GM18907 (cell line): ENCODE data around the gene AKAP1.
"Not testable (repeated sequence)": the region's sequence is repeated elsewhere in the genome, so short reads cannot be mapped to it uniquely, and the experiment has no call there.

Experiments
- ATAC-seq: cut with Tn5 transposase; IDR thresholded peaks from one replicate; pipeline ENCODE4 v1.9.1; 2021; ENCODE audit warnings: mild to moderate bottlenecking, moderate library complexity; ENCODE audit not compliant: unreplicated experiment

The AKAP1 gene

DNA sequence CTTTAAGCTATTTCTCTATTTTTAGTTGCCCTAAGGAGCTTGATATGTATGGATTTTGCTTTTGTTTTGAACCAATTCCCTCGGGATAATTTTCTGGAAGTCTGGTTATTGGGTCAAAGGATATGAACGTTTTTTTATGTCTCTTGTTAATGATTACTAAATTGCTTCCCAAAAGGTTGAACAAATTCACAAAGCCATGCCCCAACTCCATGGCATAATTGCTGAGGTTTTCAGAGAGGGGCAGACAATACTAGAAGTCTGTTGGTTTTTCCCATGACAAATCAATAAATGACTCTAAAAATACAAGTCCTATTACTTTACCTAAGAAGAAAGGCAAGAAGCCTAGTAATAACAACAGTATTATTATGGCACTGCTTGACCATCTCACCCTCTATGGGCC, 11.4 kb upstream of the AKAP1 start:
- no peak for ATAC-seq

DNA sequence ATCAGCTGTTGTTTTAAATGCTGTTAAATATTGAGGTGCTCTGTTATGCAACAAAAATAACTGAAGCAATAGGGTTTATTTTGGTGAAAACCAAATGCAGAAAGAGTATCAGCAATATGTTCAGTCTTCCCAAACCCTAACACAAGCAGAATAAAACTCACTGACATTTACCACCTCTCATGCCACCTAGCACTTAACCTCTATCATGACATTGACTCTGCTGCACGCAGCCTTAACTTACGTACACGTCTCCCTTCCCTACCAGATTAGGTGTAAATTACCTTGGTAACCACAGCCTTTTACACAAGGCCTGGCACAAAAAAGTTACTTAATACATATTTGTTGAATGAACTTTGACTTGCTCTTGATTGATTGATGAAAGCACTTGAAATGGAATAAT, 9.9 kb upstream of the AKAP1 start:
- no peak for ATAC-seq

DNA sequence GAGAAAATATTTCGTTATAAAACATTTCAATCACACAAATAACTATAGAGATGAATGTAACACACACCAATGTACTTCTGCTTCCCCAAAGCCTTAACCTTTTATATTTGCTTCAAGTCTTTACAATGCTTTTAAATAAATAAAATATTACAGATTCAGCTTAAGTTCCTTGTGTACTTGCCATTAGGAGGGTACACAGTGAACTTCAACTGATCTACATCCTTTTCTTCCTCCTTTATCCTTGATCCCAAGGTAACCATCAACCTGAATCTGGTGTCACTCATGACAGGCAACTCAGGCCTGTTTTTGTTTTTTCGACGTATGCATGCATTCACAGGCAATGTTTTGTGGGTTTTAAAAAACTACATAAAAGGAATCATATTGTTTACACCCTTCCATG, 9.3 kb upstream of the AKAP1 start:
- ATAC-seq = no peak

DNA sequence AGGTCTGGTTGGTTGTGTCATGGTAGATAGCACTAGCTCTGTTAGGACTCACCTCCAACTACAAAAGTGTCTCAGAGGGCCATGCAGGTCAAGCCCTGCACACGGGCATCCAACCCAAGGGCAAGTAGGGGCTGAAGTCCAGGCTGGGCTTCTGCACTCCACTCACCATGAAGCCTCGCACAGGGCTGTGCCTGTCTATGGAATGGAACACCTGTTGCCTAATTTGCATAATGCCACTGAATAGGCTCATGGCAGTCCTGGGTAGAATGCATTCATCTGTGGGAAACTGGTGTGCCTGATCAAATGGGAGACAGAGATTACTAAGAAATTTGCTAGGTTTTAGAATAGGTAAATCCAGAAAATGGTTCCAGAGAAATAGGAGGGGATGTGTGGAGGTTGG, 8.0 kb upstream of the AKAP1 start:
- ATAC-seq = no peak

DNA sequence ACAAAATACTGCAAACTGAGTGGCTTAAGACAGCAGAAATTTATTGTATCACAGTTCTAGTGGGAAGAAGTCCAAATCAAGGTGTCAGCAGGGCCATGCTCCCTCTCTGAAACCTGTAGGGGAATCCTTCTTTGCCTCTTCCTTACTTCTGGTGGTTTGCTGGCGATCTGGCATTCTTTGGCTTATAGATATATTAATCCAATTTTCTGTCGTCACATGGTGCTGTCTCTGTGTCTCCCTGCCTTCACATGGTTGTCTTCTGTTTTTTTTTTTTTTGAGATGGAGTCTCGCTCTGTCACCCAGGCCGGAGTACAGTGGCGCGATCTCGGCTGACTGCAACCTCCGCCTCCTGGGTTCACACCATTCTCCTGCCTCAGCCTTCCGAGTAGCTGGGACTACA, 6.8 kb upstream of the AKAP1 start:
- ATAC-seq = no peak

DNA sequence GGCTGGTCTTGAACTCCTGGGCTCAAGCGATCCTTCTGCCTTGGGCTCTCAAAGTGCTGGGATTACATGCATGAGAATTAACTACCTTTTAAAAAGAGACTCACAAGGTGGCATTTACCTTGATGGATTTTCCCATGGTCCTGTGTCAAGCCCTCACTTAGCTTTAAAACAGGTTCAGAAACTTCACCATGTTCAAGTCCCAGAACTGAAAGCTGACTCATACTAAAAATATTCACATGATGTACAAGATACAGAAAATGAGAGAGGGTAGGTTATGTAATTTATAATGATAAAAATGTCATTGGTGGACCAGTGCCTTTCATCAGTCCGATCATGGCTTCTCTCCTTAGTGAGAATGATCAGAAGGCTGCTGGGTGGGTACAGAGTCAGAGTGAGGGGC, 4.3 kb upstream of the AKAP1 start:
- ATAC-seq = no peak

DNA sequence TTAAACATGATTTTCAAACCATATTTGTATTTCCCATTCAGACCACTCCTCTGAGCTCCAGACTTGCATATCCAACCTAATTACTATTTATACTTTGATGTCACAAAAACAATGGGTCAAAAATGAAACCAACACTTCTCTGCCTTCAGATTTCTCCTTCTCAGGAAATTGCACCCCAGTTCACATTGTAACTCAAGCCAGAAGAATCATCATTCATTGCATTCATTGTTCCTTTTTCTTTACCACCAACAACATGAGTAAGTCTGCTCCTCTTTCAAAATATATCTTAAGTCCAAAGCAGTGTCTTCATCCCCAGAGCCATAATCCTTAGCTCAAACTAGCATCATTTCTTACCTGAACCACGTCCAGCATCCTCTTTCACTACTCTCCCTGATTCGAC, 2.6 kb upstream of the AKAP1 start:
- no peak for ATAC-seq

DNA sequence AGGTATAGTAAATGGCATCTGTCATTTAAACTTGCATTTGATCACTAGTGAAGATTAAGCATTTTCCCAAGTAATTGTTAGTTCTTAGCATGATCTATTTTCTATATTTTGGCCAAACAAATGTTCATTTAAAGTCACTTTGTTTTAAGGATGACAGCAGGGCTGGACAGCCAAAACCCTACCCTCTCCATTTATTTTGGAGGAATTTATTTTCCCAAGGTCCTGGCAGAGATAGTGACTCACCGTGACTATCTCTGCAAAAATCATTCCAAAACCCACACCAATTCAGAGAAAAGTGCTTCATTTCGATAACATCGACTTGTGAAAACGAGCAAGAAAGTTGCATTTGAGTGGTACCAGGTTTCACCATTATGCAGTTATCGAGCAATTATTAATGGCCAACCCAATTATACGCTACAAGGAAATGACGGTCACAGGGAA, 665 bp upstream of the AKAP1 start:
- ATAC-seq = peak; percentile 28

DNA sequence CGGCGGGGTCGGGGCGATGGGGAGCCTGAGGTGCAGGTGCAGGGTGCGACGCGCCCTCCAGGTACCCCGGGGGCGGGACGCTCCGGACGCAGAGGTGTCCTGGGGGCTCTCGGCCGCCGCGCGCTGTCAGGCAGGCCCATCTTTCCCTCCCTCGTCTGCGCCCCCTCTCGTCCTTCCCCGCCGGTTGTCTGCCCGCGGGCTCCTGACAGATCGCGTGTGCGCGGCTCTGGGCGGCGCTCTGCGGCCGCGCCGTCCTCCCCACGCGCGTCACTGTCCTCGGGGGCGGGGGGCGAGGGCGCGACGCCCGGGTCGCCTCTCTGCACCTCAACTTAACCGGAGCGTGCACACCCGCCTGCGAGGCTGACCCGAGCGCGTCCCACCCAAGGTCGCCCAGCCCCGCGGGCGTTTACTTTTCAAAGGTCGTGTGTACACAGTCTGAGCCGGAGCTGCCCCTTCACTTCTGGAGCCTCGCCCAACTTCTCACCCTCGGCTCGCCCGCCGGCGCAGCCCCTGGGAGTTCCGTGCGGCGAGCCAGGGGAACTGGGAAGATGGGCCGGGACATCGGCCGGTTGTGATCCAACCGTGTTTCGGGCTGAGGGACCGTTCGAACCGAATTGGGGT, 512 bp downstream of the AKAP1 start:
- ATAC-seq = peak; percentile 32

DNA sequence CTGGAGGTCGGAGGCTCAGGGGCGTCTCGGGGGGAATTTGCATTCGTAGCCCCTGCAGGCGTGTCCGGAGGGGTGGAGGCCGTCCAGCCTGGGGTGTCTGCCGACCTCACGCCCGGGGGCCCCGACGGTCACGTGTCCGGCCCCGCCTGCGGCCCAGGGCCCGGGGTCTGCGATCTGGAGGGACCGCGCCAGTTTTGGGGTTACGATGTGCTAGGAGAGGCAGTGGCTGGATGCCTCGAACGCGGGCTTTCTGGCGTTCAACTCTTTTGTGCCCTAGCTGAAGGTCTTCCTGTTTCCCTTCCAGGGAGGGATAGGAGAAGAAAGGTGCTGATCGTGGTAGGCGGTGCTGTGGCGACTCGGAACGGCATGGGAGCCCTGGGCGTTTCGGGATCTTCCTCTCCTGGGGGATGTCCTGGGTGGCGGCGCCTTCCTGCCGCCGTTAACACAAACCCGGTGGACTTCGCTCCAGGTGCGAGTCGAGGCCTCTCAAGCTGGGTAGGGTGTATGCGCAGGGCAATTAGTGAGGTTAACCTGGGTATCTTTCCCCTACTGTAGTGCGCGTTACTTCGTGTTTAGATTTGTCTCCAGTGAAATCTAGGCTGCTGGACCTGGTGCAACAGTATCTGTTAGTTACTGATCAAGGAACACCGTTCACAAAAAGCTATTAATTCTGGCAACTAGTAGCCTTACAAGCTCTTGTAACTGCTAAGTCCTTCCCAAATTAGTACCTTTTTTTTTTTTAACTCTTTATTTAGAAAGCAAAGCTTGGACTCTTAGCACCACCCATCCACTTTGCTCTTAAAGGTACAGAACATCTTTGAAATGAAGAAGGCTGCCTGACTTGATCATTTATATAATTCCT, 1.3 kb downstream of the AKAP1 start:
- ATAC-seq = peak; percentile 5

DNA sequence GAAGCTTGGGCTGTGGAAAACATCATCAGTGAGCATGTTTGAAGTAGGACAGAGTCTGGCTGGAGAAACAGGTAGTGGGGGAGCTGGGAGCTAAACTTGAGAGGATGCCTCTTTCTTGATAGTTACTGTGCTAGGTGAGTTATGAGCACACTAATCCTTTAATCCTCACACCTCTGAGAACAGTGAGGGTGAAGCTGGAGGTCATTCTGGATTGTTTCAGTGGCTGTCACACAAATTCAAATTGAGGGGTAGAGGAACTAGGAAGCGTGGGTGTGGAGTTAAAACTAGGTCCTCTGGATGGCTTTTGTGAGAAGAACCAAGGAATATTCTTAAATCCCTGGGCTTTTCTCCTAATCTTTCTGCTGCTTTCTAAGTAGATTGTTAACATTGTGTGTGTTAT, 3.3 kb downstream of the AKAP1 start:
- no peak for ATAC-seq

DNA sequence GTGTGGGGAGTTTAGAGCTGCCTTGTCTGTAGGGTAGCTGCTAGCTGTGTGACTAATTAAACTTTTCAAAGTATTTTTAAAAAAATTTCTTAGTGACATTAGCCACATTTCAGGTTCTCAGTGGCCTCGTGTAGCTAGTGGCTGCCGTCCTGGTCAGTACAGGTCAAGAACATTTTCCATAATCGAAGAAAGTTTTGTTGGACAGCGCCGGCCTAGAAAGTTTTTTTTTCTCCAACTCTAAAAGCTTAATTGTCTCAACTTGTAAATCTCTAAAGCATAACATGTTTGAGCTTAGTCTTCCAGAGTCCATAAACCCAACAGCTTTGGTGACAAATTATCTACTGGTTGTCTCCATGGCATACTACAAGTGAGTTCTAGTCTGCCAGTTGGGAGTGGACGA, 4.3 kb downstream of the AKAP1 start:
- ATAC-seq = no peak

DNA sequence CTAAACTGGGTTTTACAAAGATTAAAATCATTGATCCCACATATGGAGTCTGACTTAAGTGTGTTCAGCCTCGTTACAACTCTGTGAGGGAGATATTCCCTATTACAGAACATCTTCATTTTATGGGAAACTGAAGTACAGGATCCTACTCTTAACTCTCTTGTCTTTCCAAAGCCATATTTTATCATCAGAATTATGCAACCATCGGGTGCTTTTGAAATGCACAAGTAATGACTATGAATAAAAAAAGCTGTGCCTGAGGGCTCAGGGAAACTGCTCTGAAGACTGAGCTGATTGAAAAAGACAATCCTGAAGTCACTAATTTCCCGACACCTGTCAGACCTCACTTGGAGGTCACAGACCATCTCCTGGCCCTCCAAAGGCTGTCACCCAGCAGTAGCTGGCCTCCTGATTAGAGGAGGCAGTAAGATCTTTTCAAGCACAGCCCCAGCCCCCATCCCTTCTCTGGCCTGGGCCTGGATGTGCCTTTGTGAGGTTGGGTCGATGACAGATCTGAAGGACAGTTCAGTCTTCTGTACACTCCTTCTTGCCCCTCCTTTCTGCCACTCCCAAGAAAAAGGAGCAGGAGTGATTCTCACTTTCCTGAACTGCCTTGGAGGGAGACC, 5.6 kb downstream of the AKAP1 start:
- ATAC-seq = no peak

DNA sequence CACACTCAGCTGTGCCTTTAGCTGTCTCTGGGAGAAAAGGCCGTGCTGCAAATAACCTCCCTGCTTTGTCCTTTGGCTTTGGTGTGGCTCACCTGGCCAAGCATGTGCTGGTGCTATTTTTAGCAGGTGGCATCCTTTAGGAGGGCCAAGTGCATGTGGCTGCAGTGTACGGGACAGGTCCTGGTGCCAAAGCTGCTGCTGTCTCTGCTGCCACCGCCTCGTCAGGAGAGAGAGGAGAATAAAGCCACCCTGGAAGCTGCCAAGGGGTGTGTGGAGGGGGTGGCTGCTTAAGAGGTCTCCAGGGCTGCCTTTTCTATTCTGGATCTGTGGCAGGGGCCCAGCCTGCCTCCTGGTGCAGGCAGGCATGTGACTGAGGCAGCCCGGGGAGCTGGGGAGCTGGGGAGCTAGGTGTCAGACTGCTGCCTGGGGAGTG, 6.2 kb downstream of the AKAP1 start:
- ATAC-seq = no peak

DNA sequence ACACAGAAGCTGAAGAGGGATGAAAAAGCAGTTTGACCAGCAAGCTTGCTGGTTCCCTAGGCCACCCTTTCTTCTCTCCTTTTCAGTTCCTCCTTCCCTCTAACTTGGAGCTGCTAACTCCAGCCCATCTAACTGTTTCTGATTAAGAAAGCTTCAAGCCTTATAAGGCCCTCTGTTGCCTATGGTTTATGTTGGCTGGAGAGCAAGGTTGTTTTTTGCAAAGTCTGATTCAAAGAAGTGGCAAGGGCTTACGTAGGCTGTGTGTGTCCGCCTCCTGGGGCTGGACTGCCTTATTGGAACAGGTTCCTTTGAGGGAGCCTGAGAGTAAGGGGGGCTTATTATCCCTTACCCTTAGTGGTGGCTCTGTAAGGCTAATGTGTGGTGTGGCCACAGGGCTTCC, 7.1 kb downstream of the AKAP1 start:
- ATAC-seq = no peak

DNA sequence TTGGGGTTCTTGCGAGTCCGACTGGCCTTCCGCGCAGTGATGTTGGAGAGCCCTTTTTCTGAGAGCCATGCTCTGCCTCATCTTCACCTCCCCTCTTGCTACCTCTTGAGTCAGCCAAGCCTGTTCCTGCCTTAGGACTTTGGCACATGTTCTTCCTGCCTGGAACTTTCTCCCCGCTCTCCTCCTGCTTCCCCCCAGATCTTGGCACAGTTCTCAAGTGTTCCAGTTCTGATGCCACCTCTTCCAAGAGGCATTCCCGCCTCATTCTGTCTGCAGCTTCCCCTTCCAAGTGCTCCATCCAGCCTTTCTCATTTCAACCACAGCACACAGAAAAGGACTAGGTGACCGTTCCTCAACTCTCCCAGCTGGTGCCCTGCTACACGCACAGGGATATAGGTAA, 7.7 kb downstream of the AKAP1 start:
- no peak for ATAC-seq

DNA sequence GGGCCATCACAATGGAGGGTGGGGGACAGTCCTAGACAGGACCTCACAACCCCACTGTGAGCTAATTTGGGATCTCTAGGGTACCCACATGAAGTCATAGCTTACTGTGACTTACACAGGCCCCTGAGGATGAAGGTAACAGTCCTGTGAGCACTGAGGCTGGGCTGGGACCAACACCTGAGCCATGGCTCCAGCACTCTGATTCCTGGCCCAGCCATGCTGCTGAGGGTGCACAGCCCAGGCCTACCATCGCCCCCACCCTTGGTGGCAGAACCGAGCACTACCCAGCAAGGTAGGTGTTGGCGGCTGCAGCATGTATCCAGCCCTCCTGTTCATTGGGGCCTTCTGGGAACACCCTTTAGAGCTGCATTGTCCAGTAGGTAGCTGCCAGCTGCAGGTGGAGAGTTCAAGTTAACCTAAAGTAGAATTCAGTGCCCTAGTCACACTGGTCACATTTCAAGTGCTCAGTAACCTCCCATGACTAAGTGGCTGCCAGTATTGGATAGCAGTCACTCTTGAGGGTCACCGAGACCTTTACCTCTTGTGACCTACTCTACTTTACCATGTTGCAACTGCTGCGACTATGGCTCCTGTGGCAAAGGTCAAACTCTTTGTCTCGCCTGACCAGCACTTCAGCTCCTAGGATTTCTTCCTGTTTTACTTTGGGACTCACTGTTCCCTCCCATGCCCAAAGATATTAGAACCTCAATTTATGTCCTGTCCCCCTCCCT, 11.6 kb downstream of the AKAP1 start:
- ATAC-seq = no peak

DNA sequence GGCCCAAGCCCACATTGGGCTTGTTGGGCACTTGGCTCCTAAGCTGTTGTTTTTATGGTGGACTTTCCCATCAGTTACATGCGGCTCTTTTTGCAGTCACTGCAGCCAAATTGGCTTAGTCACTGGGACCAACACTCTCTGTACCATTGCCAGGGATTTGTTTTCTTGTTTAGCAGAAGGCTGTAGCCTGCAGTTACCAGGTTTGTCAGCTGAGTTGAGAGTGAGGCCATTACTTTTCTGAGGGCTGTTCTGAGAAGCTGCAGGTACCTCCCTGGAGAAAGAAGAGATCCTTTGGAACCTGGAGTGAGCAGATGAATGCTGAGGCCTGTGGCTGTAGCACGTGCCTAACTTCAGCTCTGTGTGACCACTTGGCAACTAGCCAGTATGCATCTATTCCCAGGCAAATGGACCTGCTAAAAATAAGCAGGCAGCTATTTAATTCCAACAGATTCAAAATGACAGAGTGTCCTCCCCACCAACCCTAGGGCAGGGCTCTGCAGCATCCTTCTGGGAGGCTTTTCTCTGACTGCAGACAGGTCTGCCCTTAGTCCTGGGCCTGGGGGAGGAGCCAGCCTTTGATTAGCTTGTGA, 12.9 kb downstream of the AKAP1 start:
- ATAC-seq = no peak

DNA sequence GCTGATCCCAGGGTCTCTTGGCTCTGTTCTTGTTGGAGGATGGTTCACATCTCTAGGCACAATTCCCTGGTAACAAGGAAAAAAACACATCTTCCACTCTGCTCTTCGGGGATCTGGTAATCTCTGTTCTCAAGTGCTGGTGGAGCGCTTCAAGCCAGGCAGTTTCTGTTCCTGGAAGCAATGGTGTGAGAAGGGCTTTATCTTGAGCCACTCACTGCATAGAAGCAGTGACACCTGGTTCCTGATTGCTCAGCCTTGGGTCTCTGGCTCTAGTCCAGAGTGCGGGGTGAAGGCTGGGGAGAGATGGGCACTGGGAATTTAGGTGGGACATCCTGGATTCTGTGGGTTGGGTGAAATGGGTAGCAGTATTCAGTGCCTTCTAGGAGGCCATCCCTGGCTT, 14.1 kb downstream of the AKAP1 start:
- no peak for ATAC-seq

DNA sequence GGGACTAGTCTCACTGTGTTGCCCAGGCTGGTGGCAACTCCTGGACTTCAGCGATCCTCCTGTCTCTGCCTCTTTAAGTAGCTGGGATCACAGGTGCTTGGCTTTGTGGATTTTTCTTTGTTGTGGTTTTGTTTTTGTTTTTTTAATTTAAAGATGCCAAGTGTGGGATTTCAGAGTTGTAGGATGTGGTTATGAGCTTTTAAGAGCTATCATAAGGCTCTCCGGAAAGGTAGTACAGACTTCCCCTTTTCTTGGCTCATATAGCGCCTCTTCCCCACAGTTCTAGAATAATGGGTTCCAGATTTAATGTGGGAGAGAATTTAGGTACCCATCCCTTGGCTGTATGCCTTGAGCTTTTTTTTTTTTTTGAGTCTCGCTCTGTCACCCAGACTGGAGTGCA, 17.1 kb downstream of the AKAP1 start:
- no peak for ATAC-seq

DNA sequence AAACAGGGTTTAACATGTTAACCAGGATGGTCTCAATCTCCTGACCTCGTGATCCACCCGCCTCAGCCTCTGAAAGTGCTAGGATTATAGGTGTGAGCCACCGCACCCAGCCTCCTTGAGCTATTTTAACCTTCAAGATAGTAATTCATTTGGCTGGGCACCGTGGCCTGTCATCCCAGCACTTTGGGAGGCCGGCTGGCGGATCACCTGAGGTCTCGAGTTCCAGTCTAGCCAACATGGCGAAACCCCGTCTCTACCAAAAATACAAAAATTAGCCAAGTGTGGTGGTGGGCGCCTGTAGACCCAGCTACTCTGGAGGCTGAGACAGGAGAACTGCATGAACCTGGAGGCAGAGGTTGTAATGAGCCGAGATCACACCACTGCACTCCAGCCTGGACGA, 17.6 kb downstream of the AKAP1 start:
- ATAC-seq = not testable (repeated sequence)
